HFF-Myc (cell line): ENCODE measurements around the gene ZNF593.

Experiments
- DNase-seq: peaks from one replicate; pipeline ENCODE4 v3.0.0-alpha.2; 2011; ENCODE audit warnings: low read depth; ENCODE audit errors: extremely low read depth
- H3K4me3 ChIP-seq: replicated peaks from 2 replicates; pipeline ENCODE4 v1.5.1; 2011; ENCODE audit warnings: low read depth, mild to moderate bottlenecking, control low read depth, low read length
- CTCF ChIP-seq: IDR thresholded peaks from 2 replicates; pipeline ENCODE4 v1.5.1; 2012; ENCODE audit warnings: mild to moderate bottlenecking, low read depth, low read length, control low read depth; ENCODE audit errors: missing control alignments

Gene ZNF593

GRCh38 chr1:26191739-26192138 lies 22.0 kb downstream of the ZNF593 start:
- TF ChIP-seq CTCF, result no peak
- H3K4me3 ChIP-seq, result no peak overlapping the region
- no peak for DNase-seq

DNA sequence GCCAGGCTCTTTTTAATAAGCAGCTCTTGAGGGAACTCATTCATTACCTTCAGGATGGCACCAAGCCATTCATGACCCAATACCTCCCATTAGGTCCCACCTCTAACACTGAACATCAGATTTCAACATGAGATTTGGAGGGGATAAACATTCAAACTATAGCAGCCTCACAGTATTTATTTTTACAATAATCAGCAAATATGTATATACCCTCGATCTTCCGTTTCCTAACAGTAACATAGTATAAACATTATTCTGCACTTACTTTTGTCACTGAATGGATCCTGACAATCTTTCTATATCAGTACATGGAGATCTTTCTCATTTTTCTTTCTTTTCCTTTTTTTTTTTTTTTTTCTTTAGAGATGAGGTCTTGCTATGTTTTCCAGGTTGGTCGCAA lies 26.1 kb downstream of the ZNF593 start:
- DNase-seq, result no peak
- no peak for TF ChIP-seq CTCF
- no peak overlapping the region for H3K4me3 ChIP-seq

DNA sequence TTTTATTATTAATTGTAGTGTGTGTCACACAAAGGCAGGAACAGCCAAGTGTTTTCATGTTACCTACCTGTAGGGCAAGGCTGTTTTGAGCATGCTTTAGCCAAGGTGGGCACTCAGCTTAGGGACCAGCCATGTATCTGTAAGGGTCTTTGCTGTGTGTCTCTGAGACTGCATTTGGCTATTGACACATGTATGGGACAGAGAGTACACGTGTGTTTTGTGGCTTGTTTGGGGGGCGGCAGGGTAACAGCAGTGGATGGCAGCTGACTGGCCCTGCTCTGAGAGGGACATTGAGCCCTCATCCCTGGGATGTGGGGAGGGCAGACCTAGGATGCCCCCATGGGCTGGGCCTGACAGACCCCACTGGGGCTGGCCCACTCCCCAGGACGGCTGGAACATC lies 27.6 kb downstream of the ZNF593 start:
- no peak for DNase-seq
- H3K4me3 ChIP-seq, result no peak overlapping the region
- no peak for TF ChIP-seq CTCF

DNA sequence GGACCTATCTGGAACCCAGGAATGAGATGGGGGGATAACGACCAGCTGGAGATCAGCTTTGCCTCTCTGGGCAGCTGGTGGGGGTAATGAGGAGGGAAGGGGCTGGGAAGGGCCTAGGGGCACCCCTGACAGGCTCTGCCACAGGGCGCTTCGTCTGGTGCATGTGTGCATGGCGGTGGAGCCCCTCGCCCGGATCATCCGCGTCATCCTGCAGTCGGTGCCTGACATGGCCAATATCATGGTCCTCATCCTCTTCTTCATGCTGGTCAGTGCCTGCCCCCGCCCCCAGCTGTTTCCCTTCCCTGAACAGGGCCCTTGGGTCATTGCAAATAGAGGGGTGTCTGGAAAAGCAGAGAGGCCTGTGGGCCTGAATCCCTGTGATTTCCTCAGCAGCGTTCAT lies 28.1 kb downstream of the ZNF593 start:
- no peak for TF ChIP-seq CTCF
- DNase-seq, result no peak

DNA sequence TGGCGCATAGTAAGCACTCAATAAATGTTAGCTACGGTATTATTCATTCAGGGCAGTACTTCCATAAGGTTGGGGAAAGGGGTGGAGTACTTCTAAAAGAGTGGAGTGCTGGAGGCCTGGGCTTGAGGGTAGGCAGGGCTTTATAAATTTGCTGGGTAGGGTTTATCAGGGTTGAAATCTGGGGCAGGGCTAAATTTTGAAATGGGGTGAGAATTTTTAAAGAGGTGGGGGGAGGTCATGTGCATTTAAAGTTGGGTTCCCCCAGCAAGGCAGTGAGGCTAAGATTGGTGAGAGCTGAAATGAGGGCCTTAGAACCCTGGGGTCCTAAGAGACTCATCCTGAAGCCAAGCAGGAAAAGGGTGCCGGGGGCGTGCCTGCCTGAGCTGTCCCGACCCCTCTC lies 30.7 kb downstream of the ZNF593 start:
- H3K4me3 ChIP-seq, result no peak overlapping the region
- TF ChIP-seq CTCF, result no peak
- no peak for DNase-seq

More for the DNA sequence above, 28.1 kb downstream of the ZNF593 start:
- H3K4me3 ChIP-seq, result no peak overlapping the region

DNA sequence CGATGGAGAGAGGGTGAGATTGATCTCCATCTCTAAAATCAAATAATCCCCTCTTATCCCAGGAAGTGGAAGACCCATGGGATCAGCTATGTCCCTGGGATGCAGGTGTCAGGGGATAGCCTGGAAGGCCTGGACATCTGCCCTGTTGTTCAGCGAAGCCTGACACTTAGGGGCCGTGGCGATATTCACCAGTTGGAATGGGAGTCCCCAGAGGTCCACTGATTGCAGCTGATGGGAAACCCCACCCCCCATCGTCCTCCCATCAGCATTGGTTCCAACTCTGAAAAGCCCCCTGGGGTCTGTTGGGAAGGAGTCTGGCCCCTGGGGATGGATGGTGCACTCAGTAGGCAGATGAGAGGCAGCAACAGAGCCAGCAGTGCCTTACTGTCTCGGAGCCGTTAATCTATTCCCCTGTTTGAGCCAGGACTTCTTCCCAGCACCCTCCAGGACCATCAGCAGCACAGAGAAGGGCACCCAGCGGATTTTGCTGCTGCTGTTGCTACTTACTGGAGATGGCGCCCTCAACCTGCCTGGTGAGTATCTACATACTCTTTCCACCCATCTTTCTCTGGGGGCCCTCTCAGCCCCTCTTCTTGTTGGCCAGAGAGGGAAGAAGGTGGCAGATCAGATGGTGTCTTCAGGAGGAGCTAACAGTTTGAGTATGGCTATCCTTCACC lies 34.1 kb downstream of the ZNF593 start:
- no peak for TF ChIP-seq CTCF
- no peak overlapping the region for H3K4me3 ChIP-seq
- no peak for DNase-seq
